ENCODE data around the gene AKT2. TPM values are rescaled to one million over a fixed set of nuclear protein-coding genes. Genes with fewer than 3 reads are reported as not detected.

The AKT2 gene
- total RNA-seq, 1 experiment from 2014 or later: 182 TPM

GRCh38 chr19:40264314-40265054 is 20.7 kb downstream of the AKT2 start:
- CTCF ChIA-PET: no interaction called here
- intact Hi-C loops (cut with micrococcal nuclease; ENCODE audit: unreplicated experiment): no loop called here
- Mint-ChIP-seq H3K4me3 (ENCODE audit: low read depth, unreplicated experiment) (no peak overlapping the region), H3K9me3 (ENCODE audit: low read depth, unreplicated experiment) (no peaks in the 10 kb centered on the region), H3K36me3 (ENCODE audit: insufficient read depth, unreplicated experiment) (peaks cover 47% of the 10 kb centered on the region), H3K27me3 (ENCODE audit: unreplicated experiment) (no peaks in the 10 kb centered on the region), H3K27ac (ENCODE audit: unreplicated experiment) (no peak overlapping the region), H3K4me1 (ENCODE audit: low read depth, unreplicated experiment) (no peaks in the 10 kb centered on the region)
- BruUV-seq (replicated peaks): no TSS peak
- no peak for TF ChIP-seq CTCF (IDR thresholded peaks at IDR 0.05; ENCODE audit: unreplicated experiment)
- DNase-seq: no peak

GRCh38 chr19:40263440-40264313 is 21.5 kb downstream of the AKT2 start:
- BruUV-seq (replicated peaks): no TSS peak
- intact Hi-C loops (cut with micrococcal nuclease; ENCODE audit: unreplicated experiment): no loop called here
- Mint-ChIP-seq H3K9me3 (ENCODE audit: low read depth, unreplicated experiment) (no peaks in the 10 kb centered on the region), H3K27me3 (ENCODE audit: unreplicated experiment) (no peaks in the 10 kb centered on the region), H3K4me1 (ENCODE audit: low read depth, unreplicated experiment) (no peaks in the 10 kb centered on the region), H3K27ac (ENCODE audit: unreplicated experiment) (no peak overlapping the region), H3K36me3 (ENCODE audit: insufficient read depth, unreplicated experiment) (peaks cover 46% of the 10 kb centered on the region), H3K4me3 (ENCODE audit: low read depth, unreplicated experiment) (no peak overlapping the region)
- CTCF ChIA-PET: no interaction called here
- no peak for TF ChIP-seq CTCF (IDR thresholded peaks at IDR 0.05; ENCODE audit: unreplicated experiment)
- DNase-seq: no peak

GRCh38 chr19:40262422-40262821 is 22.7 kb downstream of the AKT2 start:
- Mint-ChIP-seq H3K4me3 (ENCODE audit: low read depth, unreplicated experiment) (no peak overlapping the region), H3K9me3 (ENCODE audit: low read depth, unreplicated experiment) (no peaks in the 10 kb centered on the region), H3K36me3 (ENCODE audit: insufficient read depth, unreplicated experiment) (peaks cover 48% of the 10 kb centered on the region), H3K4me1 (ENCODE audit: low read depth, unreplicated experiment) (peaks cover 5% of the 10 kb centered on the region), H3K27ac (ENCODE audit: unreplicated experiment) (no peak overlapping the region), H3K27me3 (ENCODE audit: unreplicated experiment) (no peaks in the 10 kb centered on the region)
- CTCF ChIA-PET: no interaction called here
- intact Hi-C loops (cut with micrococcal nuclease; ENCODE audit: unreplicated experiment): no loop called here
- no peak for DNase-seq
- no TSS peak for BruUV-seq (replicated peaks)
- TF ChIP-seq CTCF (IDR thresholded peaks at IDR 0.05; ENCODE audit: unreplicated experiment): no peak

- H3K9me3 Mint-ChIP-seq (ENCODE audit: low read depth, unreplicated experiment): no peaks in the 10 kb centered on the region
- no TSS peak for BruUV-seq (replicated peaks)
- peaks cover 43% of the 10 kb centered on the region for H3K36me3 Mint-ChIP-seq (ENCODE audit: insufficient read depth, unreplicated experiment)
- no peak for DNase-seq
- no peak overlapping the region for H3K27ac Mint-ChIP-seq (ENCODE audit: unreplicated experiment)
- CTCF ChIA-PET: interaction anchor here (0.7 kb wide), 1 partner anchor 22 kb away, joined by 3 read pairs; no protein-coding TSS in a partner anchor
- intact Hi-C loops (cut with micrococcal nuclease; ENCODE audit: unreplicated experiment): no loop called here
- no peaks in the 10 kb centered on the region for H3K27me3 Mint-ChIP-seq (ENCODE audit: unreplicated experiment)
- H3K4me3 Mint-ChIP-seq (ENCODE audit: low read depth, unreplicated experiment): no peak overlapping the region
- H3K4me1 Mint-ChIP-seq (ENCODE audit: low read depth, unreplicated experiment): peaks cover 13% of the 10 kb centered on the region
- no peak for TF ChIP-seq CTCF (IDR thresholded peaks at IDR 0.05; ENCODE audit: unreplicated experiment)
Observed at GRCh38 chr19:40261631-40262030, 23.5 kb downstream of the AKT2 start.
